Lung (tissue), 12 donors: ENCODE results near the gene ATAD3A. TPM values are rescaled to one million over a fixed set of nuclear protein-coding genes. Genes with fewer than 3 reads are reported as not detected.

Source experiments
- ATAC-seq: fragments of 200-7000 bp; cut with Tn5 transposase; one replicate; pipeline ENCODE4 v1.9.1; 2020; ENCODE audit warnings: moderate number of reproducible peaks; ENCODE audit not compliant: insufficient read depth, low FRiP score
- DNase-seq, 3 donors: peaks; one replicate each; pipeline ENCODE4 v3.0.0-alpha.2; 2013 to 2017
- H3K27ac ChIP-seq, 2 donors: one replicate each; pipeline ENCODE4 v1.5.1; 2013; ENCODE audit warnings: mild to moderate bottlenecking in 2 of 2, moderate library complexity in 2 of 2, control low read depth in 1 of 2, inconsistent platforms in 1 of 2, low read depth in 1 of 2, low read length in 1 of 2
- H3K27me3 ChIP-seq, 3 donors: one replicate each; pipeline ENCODE4 v1.5.1; 2013; ENCODE audit warnings: low read length in 2 of 3; ENCODE audit not compliant: control insufficient read depth in 3 of 3, insufficient read depth in 3 of 3
- H3K36me3 ChIP-seq, 4 donors: one replicate each; pipeline ENCODE4 v1.5.1; 2013; ENCODE audit warnings: low read length in 4 of 4, mild to moderate bottlenecking in 1 of 4, moderate library complexity in 1 of 4; ENCODE audit not compliant: control insufficient read depth in 4 of 4, insufficient read depth in 4 of 4
- H3K4me1 ChIP-seq, 5 donors: one replicate each; pipeline ENCODE4 v1.5.1; 2013; ENCODE audit warnings: low read length in 5 of 5, mild to moderate bottlenecking in 2 of 5, moderate library complexity in 1 of 5; ENCODE audit not compliant: control insufficient read depth in 5 of 5, insufficient read depth in 5 of 5
- H3K4me3 ChIP-seq: one replicate; pipeline ENCODE4 v1.5.1; 2013; ENCODE audit warnings: mild to moderate bottlenecking, control low read depth, moderate library complexity
- H3K9ac ChIP-seq, 2 donors: one replicate each; pipeline ENCODE4 v1.5.1; 2013; ENCODE audit warnings: low read length in 2 of 2, control low read depth in 1 of 2; ENCODE audit not compliant: insufficient read depth in 1 of 2
- H3K9me3 ChIP-seq, 4 donors: one replicate each; pipeline ENCODE4 v1.5.1; 2013; ENCODE audit warnings: low read length in 3 of 4, mild to moderate bottlenecking in 1 of 4, moderate library complexity in 1 of 4; ENCODE audit not compliant: control insufficient read depth in 4 of 4, insufficient read depth in 3 of 4
- CTCF ChIP-seq: IDR thresholded peaks from 2 replicates; pipeline ENCODE4 v1.5.1; 2012; ENCODE audit warnings: mild to moderate bottlenecking; ENCODE audit errors: control extremely low read depth, extremely low read depth
- WGBS, 2 donors: extraction: QIAGEN DNeasy Blood & Tissue Kit; methylation state at CpG; one replicate each; pipeline ENCODE4 v1.1.7; 2013; 5-methylcytosine and 5-hydroxymethylcytosine counted together
- polyA plus RNA-seq, 2 donors: library from polyadenylated mRNA; stranded (reverse); fragments of 200-250 nt; gene quantifications; one replicate each; pipeline ENCODE4 v1.2.1, GENCODE V29; 2013
- total RNA-seq, 2 donors: library from RNA; depleted of rRNA in 1 of 2; stranded (reverse); fragments of >200 nt in 1 of 2; gene quantifications; one replicate each; pipeline ENCODE4 v1.2.1, GENCODE V29; 2014 to 2021
- donor health status: control.
- donor health status: control.
- donor health status: Bipolar disorder and iron deficiency.
- donor health status: healthy.
- donor health status: DM: yes; HTN: yes; CAD: no.

The ATAD3A gene
- total and polyA plus RNA-seq, 4 donors, result 8.1 to 31.3 (median 28.3) TPM

GRCh38 chr1:1535201-1536018, 23.4 kb downstream of the ATAD3A start:
- no peak overlapping the region for H3K4me3 ChIP-seq
- DNase-seq (no peak), ATAC-seq (no peak)
- H3K9me3 ChIP-seq, result peaks cover 0 to 4% (median 0%) of the 10 kb centered on the region in 4 donors
- no peak overlapping the region for H3K9ac ChIP-seq
- no peaks in the 10 kb centered on the region for H3K27me3 ChIP-seq
- peaks cover 0 to 10% (median 2%) of the 10 kb centered on the region in 4 donors for H3K36me3 ChIP-seq
- no peak for TF ChIP-seq CTCF
- 95 to 96% methylated on average over 55 to 66 of the region's 66 CpGs for WGBS, 2 donors
- no peak overlapping the region for H3K27ac ChIP-seq
- peaks cover 0 to 6% (median 3%) of the 10 kb centered on the region in 5 donors for H3K4me1 ChIP-seq

- no peak for TF ChIP-seq CTCF
- ATAC-seq (no peak), DNase-seq (no peak)
- peaks cover 0 to 9% (median 3%) of the 10 kb centered on the region in 4 donors for H3K36me3 ChIP-seq
- H3K9me3 ChIP-seq, result peaks cover 0 to 6% (median 0%) of the 10 kb centered on the region in 4 donors
- WGBS, 2 donors, result 87 to 90% methylated on average over 46 to 48 of the region's 48 CpGs
- peaks cover 0 to 10% (median 3%) of the 10 kb centered on the region in 5 donors for H3K4me1 ChIP-seq
- H3K27me3 ChIP-seq, result no peaks in the 10 kb centered on the region
- H3K27ac ChIP-seq, result no peak overlapping the region
- H3K9ac ChIP-seq, result no peak overlapping the region
- no peak overlapping the region for H3K4me3 ChIP-seq
Observed at GRCh38 chr1:1536019-1536937, 24.3 kb downstream of the ATAD3A start.

GRCh38 chr1:1536938-1537546, 25.1 kb downstream of the ATAD3A start:
- peaks cover 0 to 10% (median 3%) of the 10 kb centered on the region in 5 donors for H3K4me1 ChIP-seq
- H3K9ac ChIP-seq, result no peak overlapping the region
- H3K4me3 ChIP-seq, result no peak overlapping the region
- peaks cover 0 to 7% (median 0%) of the 10 kb centered on the region in 4 donors for H3K9me3 ChIP-seq
- H3K27ac ChIP-seq, result no peak overlapping the region
- no peak for TF ChIP-seq CTCF
- H3K36me3 ChIP-seq, result peaks cover 0 to 12% (median 3%) of the 10 kb centered on the region in 4 donors
- 92% methylated on average over 15 of the region's 15 CpGs for WGBS, 2 donors
- no peak for DNase-seq
- H3K27me3 ChIP-seq, result no peaks in the 10 kb centered on the region
- ATAC-seq, result no peak
